Hematopoietic multipotent progenitor cell treated with erythropoietin and hydrocortisone succinate and interleukin-3 and kit ligand, for 6 days (in vitro differentiated cells): ENCODE measurements around the gene SSTR3.

Source experiments
- DNase-seq: peaks from one replicate; pipeline ENCODE4 v3.0.0-alpha.2; 2015

SSTR3 gene

DNA sequence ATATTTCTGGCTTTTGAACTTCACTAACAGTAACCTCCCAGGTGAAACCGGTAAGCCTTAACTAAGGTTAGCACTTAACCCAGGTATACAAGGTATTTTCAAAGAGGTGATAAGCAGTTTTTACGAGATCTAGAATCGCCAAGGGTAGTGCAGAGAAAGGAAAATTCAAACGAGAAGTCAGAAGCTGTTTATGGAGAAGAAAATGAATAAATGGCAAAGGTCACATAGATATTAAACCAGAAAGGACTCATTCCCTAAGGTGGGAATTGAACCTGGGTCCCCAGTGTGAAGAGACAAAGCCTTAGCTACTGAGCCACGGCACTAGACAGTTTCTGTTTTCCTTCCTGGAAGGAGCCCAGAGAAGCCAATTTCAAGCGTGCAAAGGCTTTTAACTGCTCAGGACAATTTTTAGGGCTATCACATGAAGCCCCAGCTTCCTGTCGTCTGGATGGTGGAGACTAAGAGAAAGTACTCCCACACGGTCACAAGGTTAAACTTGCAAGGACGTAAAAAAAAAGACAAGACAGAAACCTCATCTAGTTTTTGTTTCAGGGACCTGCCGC lies 18.6 kb downstream of the SSTR3 start:
- peak; percentile 50 for DNase-seq

DNA sequence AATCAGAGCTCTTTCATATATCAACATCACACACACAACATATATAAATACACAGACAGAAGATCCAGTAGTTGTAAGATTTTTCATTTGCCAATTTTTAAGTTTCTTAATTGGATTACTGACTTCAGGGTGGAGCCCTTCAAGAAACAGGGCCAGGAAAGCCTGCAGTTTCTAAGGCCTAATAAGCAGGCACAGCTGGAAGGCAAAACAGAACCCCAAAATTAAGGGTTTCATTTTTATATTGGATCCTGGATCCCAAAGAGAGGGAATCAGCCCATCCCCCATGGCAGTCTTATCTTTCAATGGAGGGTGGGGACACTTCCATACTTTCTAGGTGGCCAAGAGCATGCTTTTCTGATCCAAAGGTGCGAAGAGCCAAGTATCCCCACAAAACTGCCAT lies 19.5 kb downstream of the SSTR3 start:
- DNase-seq = no peak

DNA sequence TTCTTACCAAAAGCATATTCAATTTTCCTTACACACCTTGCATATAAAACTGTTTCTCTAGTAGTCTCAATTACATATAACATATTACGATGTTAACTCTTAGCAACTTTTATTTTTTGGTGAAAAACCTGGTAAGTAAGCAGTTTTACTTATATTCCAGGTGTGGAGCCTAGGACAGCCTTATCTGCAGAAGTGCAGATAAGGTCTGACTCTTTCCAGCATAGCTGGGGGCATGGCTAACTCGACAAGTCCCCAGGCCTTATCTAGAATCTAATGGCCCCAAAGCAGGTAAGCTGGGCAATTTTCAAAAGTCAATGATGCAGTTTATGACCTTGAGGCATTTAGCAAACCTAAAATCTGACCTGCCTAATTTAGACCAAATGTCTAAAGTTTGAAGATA lies 20.1 kb downstream of the SSTR3 start:
- DNase-seq = no peak

DNA sequence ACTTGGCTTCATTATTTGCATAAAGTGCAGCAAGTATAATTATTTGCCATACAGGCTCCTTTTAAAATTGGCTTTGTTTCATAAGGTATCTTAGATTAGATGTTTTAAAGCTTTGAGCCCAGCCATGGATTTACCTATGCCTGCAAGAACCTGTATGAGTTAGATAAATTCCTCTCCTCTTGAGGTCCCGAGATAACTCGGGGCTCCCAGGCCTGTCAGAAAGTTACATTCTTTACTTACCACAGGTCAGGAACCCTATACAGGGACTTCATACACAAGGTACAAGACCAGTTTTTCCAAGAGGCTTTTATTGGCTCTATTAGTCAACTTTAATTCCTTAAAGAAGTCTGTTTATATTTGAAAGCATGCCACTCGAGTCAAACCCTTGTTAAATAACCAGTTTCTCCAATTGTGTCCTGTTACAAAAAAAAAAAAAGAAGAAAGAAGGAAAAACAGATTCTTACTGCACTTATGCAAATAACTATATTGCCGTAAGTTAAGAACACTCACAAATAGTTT lies 22.0 kb downstream of the SSTR3 start:
- DNase-seq = no peak

DNA sequence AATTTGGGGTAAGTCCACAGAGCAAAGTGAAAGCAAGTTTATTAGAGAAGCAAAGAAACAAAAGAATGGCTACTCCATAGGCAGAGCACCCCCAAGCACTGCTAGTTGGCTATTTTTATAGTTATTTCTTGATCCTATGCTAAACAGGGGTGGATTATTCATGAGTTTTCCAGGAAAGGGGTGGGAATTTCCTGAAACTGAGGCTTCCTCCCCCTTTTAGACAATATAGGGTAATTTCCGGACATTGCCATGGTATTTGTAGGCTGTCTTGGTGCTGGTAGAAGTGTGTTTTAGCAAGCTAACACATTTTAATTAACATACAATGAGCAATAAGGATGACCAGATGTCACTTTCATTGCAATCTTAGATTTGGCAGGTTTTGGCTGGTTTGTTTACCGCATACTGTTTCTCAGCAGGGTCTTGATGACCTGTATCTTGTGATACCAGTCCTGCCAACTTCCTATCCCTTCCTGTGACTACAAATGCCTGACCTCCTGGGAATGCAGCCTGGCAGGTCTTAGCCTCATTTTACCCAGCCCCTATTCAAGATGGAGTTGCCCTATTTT lies 23.3 kb downstream of the SSTR3 start:
- no peak for DNase-seq

DNA sequence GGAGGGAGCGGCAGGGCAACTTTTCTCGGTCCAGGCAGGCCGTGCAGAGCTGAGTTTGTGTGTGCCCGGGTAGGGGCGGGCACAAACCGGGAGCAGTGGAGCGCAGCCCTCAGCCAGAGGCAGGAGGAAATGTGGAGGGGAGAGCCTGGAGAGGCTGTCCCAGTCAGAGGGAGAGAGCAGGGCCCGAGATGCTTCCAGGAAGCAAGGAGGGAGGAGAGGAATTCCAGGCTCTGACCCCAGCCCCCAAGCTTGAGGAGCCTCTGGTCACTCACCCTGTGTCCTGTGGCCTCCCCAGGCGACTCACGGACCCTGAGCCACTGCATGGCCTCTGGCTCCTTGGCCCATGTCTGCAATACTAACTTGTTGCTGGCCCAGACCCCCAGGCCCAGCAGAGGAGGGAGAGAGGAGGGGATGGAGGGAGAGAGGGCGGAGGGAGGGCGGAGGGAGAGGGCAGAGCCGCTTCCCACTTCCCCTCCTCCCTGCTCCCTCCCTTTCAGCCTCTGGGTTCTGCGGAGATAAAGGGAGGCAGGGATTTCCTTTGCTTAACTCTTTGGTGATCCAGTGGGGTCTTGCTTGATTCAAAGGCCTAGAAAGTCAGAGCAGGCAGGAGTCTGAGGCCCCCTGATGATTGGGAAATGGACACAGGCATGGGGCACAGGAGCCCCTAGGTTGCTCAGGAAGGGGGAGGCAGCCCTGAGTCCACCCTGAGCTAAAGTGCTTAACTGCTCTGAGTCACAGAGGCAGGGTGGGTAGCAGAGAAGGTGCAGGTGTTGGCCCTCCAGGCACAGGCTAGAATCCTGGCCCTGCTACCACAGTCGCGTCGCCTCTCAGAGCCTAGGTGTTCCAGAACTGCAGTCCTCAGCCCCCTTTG lies 24.2 kb downstream of the SSTR3 start, which contains the start of gene C1QTNF6:
Gene C1QTNF6 (minus strand): TSS at position 357 of the 871 bp plus-strand sequence. CDS start 34 bp downstream, at position 323.
- no peak for DNase-seq

DNA sequence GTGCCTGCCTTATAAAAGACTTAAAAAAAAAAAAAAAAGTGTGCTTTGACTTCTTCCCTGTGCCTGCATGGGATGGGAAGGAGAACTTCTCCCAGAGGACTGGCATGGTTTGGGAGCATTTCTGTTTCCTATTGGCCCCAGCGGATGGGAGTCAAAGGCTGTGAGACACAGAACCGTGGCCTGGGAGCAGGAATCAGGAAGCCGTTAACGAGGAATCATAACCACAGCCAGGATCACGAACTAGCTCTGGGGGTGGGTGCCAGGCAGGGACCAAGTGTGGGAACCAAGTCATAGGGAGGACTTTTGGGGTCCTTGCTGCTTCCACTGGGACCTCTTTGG lies 24.8 kb downstream of the SSTR3 start:
- DNase-seq = no peak

DNA sequence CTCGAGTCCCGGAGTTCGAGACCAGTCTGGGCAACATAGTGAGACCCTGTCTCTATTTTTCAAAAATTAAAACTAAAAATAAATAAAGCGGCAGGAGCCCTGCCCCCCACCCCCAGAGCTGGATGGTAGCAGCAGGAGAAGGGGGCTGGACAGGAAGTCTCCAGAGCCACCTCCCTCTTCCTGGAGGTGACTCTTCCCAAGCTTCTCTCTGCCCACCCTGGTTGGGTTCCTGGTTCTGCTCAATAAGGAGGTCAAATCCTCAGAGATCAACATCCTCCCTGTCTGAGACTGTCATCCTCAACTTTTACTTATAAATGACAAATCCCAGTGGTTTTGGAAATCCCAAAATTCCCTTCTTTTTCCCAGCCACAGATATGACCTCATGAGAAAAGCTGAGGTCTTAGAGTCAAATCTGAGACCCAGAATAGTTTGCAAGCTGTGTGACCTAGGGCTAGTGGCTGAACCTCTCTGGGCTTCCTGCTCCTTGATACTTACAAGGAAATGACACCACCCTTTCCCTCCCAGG lies 25.2 kb downstream of the SSTR3 start:
- no peak for DNase-seq

DNA sequence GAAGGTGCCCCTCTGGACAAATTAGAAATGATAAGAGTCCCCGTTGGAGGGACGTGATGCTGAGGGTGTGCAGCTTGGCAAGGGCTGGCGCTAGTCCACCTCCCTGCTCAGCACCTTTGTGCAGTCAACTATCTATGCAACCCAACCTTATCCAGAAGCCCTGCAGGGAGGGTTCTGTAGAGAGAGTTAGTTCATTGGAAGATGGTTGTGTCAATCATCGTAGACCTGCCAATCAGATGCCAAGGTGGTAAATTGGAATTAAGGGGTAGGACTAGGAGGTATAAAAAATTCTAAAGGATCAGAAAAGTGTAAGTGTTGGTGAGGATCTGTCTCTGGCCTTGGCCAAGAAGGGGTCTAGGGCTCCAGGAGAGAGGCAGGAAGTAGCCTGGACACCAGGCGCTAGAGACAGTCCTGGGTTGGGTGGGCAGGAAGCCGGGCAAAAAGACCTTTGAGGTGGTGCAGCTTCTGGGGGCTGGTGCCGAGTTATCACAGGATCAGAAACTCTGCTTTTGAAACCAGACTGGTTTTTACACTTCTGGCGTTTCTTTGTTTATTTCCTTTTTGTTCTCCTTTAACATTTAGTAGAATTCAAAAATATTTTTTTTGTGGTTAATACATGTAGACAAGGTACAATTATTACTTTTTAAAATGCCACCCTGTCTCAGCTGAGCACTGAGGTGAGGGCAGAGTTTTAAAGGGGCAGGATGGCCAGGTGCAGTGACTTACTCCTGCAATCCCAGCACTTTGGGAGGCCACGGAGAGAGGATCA lies 25.9 kb downstream of the SSTR3 start:
- peak; percentile 94 for DNase-seq

DNA sequence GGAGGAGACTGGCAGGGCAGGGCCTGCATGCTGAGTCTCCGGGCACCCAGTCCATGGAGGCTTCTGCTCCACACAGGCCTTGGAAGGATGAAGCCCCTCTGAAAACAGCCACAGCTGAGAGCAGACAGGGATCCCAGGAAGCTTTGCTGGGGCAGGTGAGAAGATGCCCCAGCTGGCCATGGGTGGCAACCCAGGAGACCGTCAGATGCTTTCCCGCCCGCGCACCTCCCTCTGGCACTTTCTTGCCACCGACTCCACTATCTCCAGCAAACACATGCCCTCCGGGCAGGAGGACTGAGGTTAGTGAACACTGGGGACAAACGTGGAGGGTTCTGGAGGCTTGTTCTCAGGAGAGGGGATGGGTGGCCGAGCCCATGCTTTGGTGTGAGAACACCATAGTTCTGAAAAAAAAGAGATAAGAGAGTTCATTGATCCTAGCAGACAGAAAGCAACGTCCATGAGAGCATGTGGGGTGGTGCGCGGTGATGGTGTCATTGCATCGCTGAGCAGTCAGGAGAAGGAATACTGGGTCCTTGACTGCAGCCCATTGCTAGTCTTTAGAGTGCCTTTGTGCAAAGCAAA lies 26.5 kb downstream of the SSTR3 start:
- DNase-seq = peak; percentile 83

DNA sequence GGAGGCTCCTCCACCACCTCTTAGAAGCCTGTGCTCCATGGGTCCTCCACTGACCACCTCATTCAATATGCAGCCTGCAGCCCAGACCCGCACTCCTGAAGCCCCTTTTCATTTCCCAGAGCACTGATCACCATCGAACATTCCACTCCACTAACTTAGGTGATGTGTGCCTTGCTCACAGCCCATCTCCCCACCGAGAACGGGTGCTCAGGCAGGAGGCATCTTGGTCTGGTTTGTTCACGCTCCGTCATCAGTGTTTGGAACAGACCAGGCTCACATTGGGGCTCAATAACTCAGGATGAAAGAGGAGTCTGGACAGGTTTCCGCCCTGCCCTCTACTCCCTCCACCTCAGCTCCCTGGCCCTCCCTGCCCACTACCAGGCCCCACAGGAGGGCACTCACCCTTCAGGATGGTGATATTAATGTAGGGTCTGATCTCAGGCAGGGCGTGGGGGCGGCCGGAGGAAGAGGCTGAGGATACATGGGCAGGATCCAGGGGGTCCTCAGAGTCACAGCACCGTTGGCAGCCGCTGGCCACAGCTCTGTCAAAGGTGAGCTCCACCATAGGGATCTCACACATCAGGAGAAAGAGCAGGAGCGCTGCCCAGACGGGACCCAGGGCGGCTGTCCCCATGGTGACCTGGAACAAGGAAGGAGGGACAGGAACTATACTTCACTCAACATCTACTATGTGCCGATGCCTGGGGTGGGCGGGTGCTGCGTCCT lies 27.3 kb downstream of the SSTR3 start:
- no peak for DNase-seq

DNA sequence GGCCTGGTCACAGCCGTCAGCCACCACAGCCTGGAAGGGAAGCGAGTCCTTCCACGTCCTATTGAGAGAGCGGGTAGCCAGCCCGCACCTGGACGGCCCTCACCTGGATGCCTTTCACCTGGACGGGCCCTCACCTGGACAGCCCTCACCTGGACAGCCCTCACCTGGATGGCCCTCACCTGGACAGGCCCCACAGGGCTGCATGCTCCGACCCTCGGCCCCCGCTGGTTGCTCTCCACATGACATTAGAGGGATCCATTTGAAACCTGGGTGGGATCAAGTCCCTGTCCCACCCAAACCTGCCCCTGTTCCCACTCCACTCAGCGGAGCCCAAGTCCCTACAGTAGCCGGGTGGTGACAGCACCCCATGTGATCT lies 27.9 kb downstream of the SSTR3 start:
- DNase-seq = no peak

DNA sequence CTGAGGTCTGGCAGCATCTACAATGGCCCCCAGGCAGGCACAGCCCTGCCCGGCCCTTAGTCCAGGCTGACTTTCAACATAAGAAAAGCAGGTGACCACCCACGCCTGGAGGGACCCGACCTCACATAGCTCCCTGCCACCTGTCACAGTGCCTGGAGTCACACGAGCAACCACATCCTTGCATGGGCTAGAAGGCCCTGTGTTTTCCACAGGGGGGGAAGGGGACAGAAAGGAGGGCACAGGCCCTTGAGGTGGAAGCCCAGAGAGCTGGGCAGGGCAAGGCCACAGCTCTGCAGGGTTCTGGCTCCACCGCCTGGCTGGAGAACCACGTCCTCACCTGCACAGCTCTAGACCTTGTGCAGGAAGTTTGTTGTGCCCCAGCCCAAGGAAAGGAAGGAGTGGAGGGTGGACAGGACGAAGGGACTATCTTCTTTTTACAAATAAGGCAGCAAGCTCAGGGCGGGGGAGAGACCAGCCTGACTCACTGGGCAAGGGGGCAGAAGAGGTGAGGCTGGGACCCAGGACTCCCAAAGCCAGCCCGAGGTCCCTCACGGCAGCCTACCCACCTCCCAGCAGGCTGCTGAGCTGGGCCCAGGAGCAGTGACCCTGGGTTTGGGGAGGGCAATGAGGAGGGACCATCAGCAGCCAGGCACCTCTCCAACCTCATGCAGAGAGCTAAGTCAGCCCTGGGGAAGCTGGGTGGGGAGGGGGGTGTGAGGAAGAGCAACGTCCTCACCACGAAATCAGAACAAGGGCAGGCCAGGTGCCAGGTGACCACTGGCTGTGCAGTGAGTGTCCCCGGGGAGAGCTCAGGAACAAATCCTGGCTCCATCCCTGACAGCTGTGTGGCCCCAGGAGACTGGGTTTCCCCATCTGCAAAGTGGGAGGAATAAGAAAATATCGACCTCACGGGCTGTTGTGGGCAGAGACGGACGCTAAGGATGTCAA lies 28.6 kb downstream of the SSTR3 start:
- no peak for DNase-seq

DNA sequence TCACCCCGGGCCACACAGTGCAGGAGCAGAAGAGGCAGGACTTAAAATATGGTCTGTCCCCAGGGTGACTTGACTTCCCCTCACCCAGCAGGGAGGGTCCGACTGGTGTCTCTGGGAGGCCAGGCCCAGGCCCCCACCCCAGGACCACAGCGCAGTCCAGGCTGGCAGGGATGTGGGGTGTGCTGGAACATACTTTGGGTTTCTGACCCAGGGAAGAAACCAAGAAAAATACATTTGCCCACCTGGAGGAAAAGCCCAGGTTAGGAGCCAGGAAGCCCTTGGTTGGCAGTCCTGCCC lies 29.4 kb downstream of the SSTR3 start:
- DNase-seq = no peak

DNA sequence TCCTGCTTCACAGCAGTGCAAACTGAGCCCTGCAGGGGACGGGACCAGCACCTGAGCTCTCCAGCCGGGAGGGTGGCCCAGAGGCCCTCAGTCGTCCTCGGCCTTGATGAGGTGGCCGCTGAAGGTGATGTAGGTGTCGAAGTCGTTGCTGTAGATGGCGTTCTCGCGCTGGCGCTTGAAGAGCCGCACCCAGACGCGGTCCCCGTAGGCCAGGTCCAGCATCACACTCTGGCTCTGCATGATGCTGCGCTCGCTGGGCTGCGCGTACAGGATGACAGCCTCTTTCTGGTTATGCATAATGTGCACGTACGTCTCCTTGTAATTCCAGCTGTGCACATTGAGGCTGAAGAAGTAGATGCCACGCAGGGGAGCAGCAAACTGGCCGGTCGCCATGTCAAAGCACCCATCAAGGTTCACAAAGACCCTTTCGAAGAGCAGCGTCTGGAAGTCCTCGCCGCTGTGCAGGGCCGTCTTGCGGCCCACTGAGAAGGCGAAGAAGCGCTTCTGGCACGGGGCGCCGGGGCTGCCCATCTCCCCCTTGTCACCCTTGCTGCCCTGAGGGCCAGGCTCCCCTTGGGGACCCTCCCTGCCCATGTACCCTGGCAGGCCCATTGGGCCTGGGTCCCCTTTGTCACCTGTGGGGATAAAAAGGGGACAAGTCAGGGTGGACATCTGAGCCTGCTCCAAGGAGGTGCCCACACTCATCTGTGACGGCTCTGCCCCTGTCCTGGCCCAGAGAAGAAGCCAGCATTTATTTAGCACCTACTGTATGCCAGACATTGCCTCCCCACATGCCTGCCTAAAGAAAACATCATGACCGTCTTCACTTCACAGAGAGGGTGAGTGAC lies 30.0 kb downstream of the SSTR3 start:
- no peak for DNase-seq

DNA sequence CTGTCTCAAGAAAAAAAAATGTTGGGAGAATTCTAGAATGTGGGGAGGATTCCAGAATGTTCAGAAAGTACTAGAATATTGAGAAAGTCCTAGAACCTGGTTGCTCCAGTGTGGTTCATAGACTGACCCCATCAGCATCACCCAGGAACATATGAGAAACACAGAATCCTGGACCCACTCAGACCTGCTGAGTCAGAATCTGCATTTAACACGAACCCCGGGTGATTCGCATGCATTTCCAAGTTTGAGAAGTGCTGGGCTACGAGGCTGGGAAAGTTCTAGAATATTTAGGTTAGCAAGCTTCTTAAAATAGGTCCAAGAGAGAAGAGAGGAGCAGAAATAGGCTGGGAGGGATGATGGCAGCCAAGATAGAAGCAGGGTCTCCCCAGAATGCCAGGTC lies 30.6 kb downstream of the SSTR3 start:
- no peak for DNase-seq

DNA sequence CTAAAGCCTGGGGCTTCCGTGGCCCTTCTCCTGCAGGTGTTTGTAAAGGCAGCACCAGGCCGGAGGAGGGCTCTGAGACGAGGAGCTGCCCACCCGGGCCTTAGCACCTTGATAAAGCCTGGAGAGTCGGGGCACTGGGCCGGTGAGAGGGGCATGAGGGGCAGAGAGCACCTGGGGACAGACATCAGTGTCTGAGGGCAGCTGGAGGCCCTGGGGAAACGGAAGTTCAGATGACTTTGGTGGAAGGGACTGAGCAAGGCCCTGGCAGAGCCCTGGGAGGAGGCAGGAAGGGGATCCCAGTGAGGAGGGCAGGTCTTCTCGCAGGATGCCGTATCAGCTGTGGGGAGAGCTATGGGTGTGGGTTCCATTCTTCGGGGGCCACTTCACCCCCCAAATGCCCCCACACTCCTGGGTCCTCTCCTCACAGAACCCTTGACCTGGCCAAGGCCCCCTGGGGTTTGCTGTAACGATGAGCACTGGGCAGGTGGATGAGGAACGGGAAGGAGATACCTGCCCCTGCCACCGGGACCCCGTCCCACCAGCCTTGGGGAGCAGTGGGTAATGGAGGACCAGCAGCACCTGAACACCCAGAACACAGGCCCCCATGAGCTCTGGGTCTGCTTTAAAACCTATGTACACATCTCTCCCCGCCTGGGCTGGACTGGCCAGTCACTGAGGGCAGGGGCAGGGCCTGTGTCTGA lies 31.6 kb downstream of the SSTR3 start:
- no peak for DNase-seq

DNA sequence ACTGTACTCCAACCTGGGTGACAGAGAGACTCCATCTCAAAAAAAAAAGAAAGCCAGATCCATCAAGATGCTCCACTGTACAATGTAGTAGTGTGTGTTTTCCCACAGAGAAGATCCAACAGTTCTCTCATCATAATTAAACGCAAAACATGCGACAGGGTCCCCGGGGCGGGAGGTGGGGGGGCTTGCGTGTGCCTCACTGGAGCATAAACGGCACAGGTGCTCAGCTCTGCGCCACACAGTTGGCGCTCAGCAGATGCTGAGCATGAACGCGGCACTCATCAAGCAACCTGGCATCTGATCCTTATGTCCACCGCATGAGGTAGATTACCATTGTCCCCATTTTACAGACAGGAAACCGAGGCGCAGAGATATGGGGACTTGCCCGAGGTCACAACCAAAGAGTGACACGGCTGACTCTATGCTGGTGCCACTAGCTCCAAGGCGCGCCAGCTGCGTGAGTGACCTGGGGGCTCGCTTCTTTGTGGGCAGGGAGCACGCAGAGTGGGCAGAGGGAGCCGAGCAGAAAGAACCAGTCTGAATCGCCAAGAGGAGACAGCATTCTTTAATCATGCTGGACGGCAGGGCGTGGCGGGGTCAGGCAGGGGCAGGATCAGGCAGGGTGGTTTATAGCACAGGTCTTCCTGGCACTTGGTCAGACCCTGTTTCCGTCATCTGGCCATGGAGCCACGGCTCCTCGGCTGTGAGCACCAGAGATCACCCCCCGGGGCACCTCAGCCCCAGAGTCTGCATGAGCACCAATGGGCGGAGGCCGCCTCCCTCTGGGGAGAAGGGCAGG lies 32.5 kb downstream of the SSTR3 start:
- no peak for DNase-seq

DNA sequence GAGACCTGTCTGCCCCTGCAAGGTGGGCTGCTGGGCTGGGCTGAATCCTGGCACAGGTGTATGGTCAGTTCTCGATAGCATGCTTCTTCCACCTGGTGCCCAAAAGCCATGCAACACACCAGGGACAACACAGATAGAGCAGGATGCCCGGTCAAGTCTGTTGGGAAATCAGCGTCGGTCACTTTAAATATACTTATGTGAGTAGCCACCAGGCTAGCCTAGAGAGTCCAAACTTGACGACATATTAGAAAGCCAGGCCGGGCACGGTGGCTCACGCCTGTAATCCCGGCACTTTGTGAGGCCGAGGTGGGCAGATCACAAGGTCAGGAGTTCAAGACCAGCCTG lies 33.2 kb downstream of the SSTR3 start:
- DNase-seq = no peak
